HG02798 (cell line): ENCODE results near the gene PLEKHA6.
"Not testable (repeated sequence)": the region's sequence is repeated elsewhere in the genome, so short reads cannot be mapped to it uniquely, and the experiment has no call there.

Experiments
- ATAC-seq: cut with Tn5 transposase; IDR thresholded peaks from one replicate; pipeline ENCODE4 v1.9.1; 2021; ENCODE audit warnings: mild to moderate bottlenecking; ENCODE audit not compliant: unreplicated experiment, poor library complexity

The PLEKHA6 gene

DNA sequence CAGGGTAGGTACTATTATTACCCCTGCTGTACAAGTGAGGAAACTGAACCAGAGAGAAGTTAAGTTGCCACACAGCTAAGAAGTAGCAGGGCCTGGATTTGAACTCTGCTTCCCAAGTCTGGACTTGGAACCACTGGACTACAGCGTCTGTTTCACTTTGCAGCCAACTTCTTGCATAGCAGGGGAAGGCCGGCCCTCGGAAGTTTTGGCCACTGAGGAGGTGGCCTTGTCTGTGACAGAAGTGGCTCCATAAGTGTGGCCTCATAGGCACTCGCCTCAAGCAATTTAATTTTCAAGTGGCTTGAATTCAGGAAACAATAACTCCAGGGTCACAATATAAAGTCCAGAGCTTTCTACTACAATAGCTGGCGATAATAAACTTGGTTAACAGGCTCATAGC, 41.4 kb downstream of the PLEKHA6 start:
- ATAC-seq = no peak

DNA sequence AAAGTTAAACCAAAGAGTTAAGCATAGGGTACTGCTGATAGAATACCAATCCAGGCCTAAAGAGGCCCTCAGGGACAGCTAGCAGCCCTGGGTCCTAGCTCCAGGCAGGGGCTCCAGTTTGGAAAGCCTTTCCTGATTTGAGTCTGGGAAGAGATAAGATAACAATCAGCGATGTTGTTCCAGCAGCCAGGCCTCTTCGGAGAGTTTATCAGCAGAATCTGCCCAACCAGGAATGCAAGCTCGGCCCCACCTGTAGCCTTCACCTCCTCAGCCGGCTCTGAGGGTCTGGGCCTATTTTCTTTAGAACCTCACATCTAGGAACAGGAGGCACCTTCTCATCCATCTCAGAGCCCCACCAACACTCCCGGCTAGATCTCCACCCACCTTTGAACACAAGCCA, 42.6 kb downstream of the PLEKHA6 start:
- no peak for ATAC-seq

DNA sequence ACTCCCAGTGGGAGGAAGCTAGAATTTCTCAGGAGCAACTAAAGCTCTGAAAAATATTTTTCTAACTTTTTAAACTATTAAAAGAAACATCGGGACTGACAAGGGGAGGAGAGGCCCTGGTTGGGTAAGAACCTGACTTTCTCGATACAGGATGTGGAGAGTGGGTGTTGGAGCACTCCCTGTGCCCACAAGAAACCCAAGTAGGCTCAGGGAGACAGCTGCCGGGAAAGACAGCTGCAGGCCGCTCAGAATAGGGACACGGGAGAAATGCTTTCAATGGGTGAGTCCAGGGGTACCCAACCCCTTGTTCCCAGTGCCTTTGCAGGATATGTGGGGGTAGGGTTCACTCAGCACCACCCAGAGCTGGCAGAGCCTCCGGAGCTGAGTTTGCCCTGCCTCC, 43.6 kb downstream of the PLEKHA6 start:
- ATAC-seq = no peak

DNA sequence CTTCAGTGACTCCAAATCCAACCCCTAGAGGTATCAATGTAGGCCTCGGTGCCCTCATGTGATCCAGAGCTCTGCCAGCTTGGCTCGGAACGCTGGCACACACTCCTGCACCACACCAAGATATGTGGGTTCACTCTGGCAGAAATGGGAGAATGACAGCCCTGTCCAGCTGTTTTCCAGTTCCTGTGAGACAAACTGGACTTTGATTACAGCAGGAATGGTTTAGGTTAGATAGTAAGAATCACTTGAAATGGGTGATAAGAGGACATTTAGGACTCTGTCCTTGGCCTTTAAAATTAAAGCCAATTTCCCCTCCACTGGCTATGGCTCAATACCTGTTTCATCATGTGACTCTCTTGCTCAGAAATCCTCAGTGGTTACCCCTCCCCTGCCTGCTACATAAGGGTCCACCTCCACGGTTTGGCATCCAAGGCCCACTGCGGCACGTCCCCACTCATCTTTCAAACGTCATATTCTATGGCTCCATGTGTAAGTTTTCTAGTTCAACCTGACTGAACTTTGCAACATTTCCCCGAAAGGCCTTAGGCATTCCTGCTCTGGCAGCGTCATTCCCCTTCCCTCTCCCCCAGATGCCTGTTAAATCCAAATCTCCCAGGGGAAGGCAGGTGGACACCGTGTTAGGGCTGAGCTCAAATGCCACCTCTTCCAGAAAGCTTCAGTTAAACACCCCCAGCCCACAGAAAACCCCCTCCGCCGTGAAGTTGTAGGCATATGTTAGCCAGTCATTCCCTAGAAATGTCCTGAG, 44.7 kb downstream of the PLEKHA6 start:
- ATAC-seq = no peak

DNA sequence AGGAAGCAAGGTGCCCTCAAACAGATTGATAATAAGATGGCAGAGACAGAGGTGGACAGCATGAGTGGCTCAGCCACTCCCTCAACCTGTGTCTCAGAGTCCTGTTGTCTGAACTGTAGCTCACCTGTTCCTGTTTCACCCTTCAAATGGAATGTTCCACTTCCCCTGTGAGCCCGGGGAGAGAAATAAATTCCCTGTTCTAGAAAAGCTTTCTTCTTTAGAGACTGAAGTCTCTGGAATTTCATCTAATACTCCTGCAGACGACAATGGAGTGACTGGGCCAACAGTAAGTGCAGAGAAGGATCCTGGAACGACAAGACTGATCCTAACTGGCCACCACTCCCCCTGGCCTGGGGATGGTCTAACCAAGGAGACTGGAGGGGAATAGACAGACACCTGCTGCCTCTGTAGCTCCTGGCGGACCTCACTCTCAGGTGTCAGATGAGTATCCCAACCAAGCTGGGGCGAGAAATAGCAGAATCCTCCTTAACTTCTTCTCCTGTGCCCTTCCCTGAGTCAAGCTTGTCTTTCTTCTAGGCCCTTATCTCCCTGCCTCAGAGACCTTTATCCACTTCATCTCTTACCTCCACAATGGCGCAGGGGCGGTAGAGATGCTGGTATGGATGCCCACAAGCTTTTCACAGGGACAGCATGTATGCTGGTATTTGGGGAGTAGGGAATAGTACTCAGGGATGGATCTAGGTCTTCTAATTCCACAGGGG, 45.4 kb downstream of the PLEKHA6 start:
- ATAC-seq = no peak

DNA sequence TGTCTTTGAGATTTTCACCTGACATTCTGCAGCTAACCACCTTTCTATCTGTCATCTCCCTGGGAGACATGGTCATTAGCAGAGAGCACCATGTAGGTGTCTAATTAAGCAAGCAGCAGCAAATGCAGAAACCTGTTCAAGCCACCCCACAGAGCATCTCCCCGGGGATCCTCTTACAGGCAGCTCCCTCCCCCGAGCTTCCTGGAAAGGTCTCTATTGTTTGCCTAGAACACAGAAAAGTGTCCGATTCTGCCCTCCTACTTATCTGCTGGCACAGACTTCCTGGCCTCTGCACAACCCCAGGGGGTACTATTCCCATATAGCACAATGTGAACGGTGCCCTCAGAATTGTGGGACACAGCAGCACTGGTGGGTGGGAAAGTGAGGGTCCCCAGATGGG, 46.1 kb downstream of the PLEKHA6 start:
- ATAC-seq = no peak

DNA sequence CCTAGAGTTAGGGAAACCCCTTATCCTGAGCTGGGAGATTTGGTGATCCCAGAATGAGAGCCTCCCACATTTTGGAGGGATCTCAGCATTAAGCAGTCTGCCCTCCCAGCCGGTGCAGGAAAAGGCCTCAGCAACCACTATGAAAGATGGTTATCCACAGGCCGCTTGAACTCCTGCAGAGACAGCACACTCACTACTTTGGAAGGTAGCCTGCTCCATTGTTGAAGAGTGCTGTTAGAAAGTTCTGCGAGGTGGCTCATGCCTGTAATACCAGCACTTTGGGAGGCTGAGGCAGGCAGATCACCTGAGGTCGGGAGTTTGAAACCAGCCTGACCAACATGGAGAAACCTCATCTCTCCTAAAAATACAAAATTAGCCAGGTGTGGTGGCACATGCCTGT, 48.8 kb downstream of the PLEKHA6 start:
- not testable (repeated sequence) for ATAC-seq

DNA sequence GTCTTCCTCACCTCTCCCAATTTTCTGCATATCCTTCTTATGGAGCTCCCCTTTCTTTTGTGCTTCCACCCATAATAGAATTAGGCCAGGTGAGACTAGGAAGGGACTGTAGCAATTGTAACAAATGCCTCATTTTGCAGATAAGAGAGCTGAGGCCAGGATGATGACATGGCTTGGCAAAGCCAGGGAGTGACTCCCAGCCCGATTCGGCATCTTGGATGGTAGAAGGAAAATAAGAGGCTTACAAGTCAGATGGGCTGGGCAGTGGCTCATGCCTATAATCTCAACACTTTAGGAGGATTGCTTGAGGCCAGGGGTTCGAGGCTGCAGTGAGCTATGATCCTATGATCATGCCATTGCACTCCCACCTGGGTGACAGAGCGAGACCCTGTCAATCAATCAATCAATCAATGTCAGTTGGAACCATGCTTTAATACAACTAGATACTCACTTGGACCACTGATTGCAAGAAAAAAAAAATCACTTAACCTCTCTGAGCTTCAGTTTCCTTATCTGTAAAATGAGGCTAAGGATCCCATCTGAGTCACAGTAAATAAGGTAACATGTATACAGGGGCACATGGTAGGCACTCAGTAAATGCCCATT, 51.6 kb downstream of the PLEKHA6 start:
- ATAC-seq = no peak

DNA sequence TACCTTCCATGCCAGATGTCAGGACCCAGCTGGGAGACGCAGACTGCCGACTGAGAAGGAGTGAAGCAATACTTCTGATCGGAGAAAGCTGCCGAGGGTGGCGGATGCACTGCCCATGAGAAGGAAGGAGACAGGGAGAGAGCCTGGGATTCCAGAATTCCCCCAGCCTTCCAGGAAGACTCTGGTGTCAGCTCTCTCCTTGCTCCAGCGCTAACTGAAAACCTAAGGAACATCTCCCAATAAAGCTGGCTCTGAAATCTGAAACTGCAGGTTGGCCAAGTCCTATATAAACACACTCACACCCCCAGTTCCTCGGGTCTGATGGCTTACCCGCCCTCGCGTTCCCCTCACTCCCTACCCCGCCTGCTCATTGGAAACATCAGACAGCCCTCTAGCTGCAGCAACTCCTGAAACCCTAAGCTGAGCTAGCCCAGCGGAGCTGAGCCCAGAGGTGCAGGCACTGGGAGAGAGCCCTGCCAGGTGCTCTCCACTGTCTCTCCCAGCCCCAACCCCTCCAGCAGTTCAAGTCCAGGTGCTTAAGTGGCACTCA, 52.3 kb downstream of the PLEKHA6 start:
- ATAC-seq = no peak

DNA sequence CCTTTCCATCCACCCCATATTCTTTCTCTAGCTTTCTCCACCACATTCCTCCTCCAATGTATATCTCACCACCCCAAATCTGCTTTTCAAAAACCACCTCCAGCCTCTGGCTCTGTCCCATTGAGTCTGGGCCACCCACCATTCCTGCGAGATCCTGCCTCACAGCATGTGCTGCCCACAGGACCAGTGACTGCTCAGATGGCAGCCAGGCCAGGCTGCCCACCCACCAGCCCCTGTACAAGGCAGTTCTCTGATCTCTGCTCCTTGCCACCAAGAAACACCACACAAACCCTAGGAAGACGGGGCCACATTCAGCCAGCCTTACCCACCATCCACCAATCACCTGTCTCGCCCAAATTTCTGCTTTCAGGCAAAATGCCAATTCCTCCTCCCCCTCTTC, 53.7 kb downstream of the PLEKHA6 start:
- ATAC-seq = no peak

DNA sequence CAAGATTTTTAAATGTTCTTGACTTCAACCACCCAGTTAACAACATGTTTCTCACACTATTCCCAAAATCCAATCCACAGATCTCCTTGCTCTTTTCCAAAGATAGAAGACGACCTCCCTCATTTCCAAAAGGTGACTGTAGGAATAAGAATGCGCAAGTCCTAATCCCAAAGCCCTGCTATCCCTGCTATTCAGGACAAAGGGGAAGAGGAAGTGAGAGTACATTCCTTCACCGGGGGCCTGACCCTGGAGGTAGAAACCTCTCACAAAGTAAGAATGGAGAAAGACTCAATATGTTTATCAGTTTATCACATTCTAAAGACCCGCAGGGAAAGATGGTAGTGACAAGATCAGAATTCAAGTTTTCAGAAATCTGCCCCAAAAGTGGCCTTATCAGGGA, 55.7 kb downstream of the PLEKHA6 start:
- ATAC-seq = no peak

DNA sequence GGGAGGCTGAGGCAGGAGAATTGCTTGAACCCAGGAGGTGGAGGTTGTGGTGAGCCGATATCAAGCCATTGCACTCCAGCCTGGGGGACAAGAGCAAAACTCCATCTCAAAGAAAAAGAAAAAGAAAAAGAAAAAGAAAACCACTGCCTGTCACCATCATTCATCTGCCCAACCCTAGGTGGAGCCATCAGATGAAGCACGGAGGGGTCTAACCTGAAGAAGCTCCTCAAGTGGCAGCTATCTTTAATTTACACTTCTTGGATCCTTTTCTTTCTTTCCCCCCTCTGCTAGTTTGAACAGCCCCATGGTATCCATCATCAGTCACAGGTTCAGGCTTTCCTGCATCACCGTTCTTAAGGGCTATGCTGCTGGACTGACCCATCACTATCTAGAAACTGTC, 57.0 kb downstream of the PLEKHA6 start:
- ATAC-seq = no peak

DNA sequence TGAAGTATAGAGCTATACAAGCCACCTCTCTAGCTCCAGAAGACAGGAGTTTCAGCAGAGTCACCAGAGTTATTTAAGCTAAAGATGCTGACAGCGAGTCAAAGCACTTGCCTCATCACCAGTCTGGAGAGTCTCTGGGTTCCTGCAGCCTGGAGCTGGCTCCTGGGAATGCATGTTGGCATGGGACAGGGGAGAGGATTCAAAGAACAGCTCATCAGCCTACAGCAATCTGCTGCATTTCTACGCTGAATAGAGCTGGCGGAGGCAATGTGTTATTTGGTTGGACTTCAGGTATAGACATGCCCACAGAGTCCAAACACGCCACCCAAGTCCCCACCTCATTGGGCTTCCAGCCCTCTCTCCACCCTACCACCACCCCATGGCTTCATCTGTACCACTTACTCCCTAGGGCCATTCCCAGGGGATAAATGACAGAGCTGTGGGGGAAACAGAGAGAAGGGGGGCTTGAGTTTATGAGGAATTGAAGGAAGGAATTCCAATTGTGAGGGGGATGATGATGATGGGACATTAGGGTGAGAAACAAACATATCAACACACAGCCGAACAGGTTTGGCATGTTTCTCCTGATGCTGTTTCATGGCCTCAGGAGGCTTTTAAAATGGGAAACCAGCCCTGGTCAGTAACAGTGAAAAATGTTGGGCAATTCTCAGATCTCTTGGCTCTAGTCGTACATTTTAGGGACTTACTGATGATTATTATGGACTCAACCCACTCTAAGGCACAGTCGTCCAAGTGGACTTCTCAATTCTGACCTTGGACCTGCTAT, 58.4 kb downstream of the PLEKHA6 start:
- ATAC-seq = no peak

DNA sequence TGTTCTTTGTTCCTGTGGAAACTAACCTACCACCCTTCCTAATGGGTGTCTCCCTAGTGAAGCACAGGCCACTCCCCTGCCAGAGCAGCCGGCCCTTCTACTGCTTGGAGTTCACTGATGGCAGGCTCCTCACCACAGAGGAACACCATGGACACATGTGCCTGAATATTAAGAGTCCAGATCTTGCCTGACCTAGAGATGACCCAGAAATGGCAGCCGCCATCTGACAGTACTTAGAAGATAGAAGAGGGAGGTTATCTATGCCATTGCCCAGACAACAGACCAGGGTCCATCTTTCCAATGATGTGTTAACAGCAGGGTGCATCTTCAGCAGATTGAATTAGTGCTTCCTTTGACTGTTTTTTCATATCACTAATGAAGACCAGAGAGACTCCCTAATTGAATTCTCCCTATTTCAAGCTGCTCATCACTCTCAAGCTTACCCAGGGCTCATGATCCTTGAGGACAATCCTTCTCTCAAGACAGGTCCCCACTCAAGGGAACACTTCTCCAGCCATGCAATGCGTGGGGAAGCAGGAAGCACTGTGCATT, 59.8 kb downstream of the PLEKHA6 start:
- no peak for ATAC-seq

DNA sequence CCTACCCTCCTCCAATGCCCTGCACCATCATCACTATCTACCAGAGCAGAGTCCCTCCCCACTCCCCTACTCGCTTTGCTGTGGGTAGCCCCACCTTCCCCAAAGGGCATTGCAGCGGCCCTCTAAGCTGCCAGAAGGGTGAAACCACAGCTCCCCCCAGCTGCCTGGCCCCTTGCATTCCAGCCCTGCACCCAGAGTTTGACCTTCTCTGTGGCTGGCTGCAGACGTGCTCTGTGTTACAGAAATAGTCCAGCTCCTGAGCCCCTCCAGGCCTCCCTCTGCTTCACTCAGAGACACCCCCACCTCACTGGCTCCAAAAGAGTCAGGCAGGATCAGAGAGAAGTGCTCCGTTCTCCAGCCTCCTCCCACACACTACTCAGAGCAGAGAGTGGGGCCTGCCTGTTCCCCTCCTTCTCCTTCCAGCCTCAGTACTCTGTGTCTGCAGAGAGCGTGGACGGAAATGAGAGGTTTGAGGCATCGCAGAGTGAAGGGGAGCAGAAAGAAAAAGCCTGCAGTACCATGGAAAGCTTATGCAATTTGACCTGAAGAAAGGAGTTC, 63.2 kb downstream of the PLEKHA6 start:
- no peak for ATAC-seq

DNA sequence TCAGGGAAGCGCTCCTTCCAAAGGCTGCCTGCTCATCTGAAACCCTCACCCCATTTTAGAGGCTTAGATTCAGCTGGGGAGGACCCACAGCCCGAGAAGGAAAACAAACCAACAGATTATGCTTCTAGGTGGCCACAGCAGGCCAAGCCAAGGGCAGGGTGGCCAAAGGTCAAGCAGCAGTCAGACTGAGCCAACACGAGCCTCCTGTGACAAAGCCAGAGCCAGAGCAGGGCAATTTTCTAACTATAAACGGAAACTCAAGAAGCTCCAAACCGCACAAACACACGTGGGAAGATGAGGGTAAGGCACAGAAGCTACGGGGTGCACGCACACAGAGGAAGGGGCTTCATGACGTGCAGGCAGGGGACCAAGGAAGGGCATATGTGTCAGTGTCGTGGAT, 64.1 kb downstream of the PLEKHA6 start:
- ATAC-seq = no peak

DNA sequence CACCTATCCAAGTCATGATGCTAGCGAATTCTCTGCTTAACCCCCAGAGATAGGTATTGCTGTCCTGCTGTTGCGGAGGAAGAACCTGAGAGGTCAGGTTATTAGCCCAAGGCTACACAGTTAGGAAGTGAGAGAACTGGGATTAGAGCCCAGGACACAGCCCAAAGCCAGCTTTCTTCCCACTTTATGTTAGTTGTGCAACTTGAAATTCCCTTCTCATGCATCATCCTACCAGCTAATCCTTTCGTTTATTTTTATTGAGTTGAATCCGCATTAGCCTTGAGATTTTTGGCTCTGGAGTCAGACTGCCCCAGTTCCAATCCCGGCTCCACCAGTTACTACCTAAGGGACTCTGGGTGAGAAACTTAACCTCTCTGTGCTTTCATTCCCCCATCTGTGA, 65.4 kb downstream of the PLEKHA6 start:
- no peak for ATAC-seq

DNA sequence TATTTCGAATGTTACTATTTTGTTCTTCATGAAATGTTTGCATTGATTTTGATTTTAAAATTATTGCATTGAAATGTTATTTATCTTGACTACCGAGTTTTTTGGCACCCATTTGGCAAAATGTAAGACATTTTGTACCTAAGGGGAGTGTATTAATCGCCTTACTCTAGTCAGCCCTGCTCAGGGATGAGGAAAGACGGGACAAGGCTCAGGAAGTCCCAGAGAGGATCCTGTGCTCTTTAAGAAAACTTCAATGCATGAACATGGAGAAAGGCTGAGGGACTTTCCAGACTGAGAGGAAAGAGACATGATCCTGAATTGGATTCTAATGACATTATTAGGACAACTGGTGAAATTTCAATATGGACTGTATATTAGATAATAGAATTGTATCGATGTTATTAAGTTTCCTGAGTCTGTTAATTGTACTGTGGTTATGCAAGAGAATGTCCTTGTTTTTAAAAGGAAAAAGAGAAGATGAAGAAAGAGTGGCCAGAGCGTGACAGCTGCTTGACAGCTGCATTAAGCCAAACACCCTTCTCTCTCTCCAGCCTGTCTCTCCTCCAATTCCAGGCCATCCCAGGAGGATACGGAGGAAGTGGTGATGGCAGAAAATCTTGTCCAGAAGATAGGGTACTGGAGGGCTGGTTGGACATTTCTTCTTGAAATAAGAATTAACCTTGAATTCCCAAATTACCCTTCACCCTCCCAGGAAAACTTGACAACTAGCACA, 66.0 kb downstream of the PLEKHA6 start:
- no peak for ATAC-seq

DNA sequence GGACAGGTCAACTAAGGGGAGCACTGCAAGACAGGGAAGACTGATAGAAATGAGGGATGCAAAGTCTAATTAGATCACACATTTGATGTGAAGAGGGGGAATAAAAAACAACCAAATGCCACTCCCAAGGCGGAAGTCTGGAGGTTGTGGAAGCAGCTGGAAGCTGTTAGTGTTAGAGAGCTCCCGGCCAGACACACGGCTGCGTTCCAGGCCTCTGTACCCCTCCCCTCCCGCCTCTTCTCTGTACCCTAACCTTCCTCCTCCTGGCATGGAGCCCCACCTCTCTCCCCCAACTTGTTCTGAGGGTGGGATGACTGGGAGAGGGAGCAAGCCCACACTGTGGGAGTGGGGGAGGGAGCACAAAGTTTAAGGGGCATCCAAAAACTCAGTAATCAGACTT, 67.0 kb downstream of the PLEKHA6 start:
- ATAC-seq = no peak
